KOPT-K1 (cell line): ENCODE data around the gene RASGRP1.

Experiments used
- H3K27ac ChIP-seq: fragments of 200-600 bp; sonication (generic); 2 replicates; pipeline ENCODE4 v1.5.1; 2016; ENCODE audit warnings: antibody characterized with exemption, mild to moderate bottlenecking, low read depth, low read length; ENCODE audit not compliant: poor library complexity, severe bottlenecking
- H3K36me3 ChIP-seq: fragments of 200-600 bp; sonication (generic); 2 replicates; pipeline ENCODE4 v1.5.1; 2017; ENCODE audit warnings: antibody characterized with exemption, mild to moderate bottlenecking, low read length, moderate library complexity; ENCODE audit not compliant: insufficient read depth
- H3K9me3 ChIP-seq: fragments of 200-600 bp; sonication (generic); 2 replicates; pipeline ENCODE4 v1.5.1; 2017; ENCODE audit warnings: antibody characterized with exemption, low read length, mild to moderate bottlenecking; ENCODE audit not compliant: insufficient read depth, poor library complexity, severe bottlenecking

Gene RASGRP1

GRCh38 chr15:38534691-38535090, 29.9 kb downstream of the RASGRP1 start:
- H3K27ac ChIP-seq, result peak overlapping the region; percentile 16
- no peaks in the 10 kb centered on the region for H3K9me3 ChIP-seq
- H3K36me3 ChIP-seq, result peaks cover 73% of the 10 kb centered on the region

- H3K27ac ChIP-seq, result no peak overlapping the region
Measured at GRCh38 chr15:38533926-38534325, 30.7 kb downstream of the RASGRP1 start.

GRCh38 chr15:38533416-38533915, 31.1 kb downstream of the RASGRP1 start:
- Histone ChIP-seq H3K27ac (no peak overlapping the region), H3K9me3 (no peaks in the 10 kb centered on the region), H3K36me3 (peaks cover 74% of the 10 kb centered on the region)

More at GRCh38 chr15:38533926-38534325, 30.7 kb downstream of the RASGRP1 start:
- peaks cover 74% of the 10 kb centered on the region for H3K36me3 ChIP-seq
- H3K9me3 ChIP-seq, result no peaks in the 10 kb centered on the region

GRCh38 chr15:38532728-38533127, 31.9 kb downstream of the RASGRP1 start:
- Histone ChIP-seq H3K36me3 (peaks cover 73% of the 10 kb centered on the region), H3K9me3 (no peaks in the 10 kb centered on the region), H3K27ac (no peak overlapping the region)

- Histone ChIP-seq H3K9me3 (no peaks in the 10 kb centered on the region), H3K27ac (no peak overlapping the region), H3K36me3 (peaks cover 75% of the 10 kb centered on the region)
Measured at GRCh38 chr15:38531509-38531908, 33.1 kb downstream of the RASGRP1 start.

GRCh38 chr15:38530113-38530512, 34.5 kb downstream of the RASGRP1 start:
- H3K27ac ChIP-seq, result no peak overlapping the region
- H3K36me3 ChIP-seq, result peaks cover 77% of the 10 kb centered on the region
- no peaks in the 10 kb centered on the region for H3K9me3 ChIP-seq

- Histone ChIP-seq H3K27ac (no peak overlapping the region), H3K9me3 (no peaks in the 10 kb centered on the region), H3K36me3 (peaks cover 78% of the 10 kb centered on the region)
Measured at GRCh38 chr15:38528294-38528693, 36.3 kb downstream of the RASGRP1 start.

- Histone ChIP-seq H3K36me3 (peaks cover 73% of the 10 kb centered on the region), H3K27ac (no peak overlapping the region), H3K9me3 (no peaks in the 10 kb centered on the region)
Measured at GRCh38 chr15:38526158-38526557, 38.5 kb downstream of the RASGRP1 start.

GRCh38 chr15:38525489-38525888, 39.1 kb downstream of the RASGRP1 start:
- no peak overlapping the region for H3K27ac ChIP-seq
- H3K9me3 ChIP-seq, result no peaks in the 10 kb centered on the region

GRCh38 chr15:38524156-38524555, 40.5 kb downstream of the RASGRP1 start:
- H3K27ac ChIP-seq, result no peak overlapping the region
- H3K9me3 ChIP-seq, result no peaks in the 10 kb centered on the region

More at GRCh38 chr15:38525489-38525888, 39.1 kb downstream of the RASGRP1 start:
- peaks cover 66% of the 10 kb centered on the region for H3K36me3 ChIP-seq

GRCh38 chr15:38522922-38523321, 41.7 kb downstream of the RASGRP1 start:
- Histone ChIP-seq H3K9me3 (no peaks in the 10 kb centered on the region), H3K27ac (no peak overlapping the region), H3K36me3 (peaks cover 79% of the 10 kb centered on the region)

More at GRCh38 chr15:38524156-38524555, 40.5 kb downstream of the RASGRP1 start:
- H3K36me3 ChIP-seq, result peaks cover 70% of the 10 kb centered on the region

- H3K27ac ChIP-seq, result no peak overlapping the region
- peaks cover 84% of the 10 kb centered on the region for H3K36me3 ChIP-seq
- H3K9me3 ChIP-seq, result no peaks in the 10 kb centered on the region
Measured at GRCh38 chr15:38521316-38521715, 43.3 kb downstream of the RASGRP1 start.

GRCh38 chr15:38520035-38520434, 44.6 kb downstream of the RASGRP1 start:
- Histone ChIP-seq H3K36me3 (peaks cover 84% of the 10 kb centered on the region), H3K27ac (no peak overlapping the region), H3K9me3 (no peaks in the 10 kb centered on the region)

- H3K27ac ChIP-seq, result no peak overlapping the region
- H3K9me3 ChIP-seq, result no peaks in the 10 kb centered on the region
- peaks cover 86% of the 10 kb centered on the region for H3K36me3 ChIP-seq
Measured at GRCh38 chr15:38518084-38518483, 46.5 kb downstream of the RASGRP1 start.

GRCh38 chr15:38517312-38517975, 47.2 kb downstream of the RASGRP1 start:
- H3K36me3 ChIP-seq, result peaks cover 86% of the 10 kb centered on the region

GRCh38 chr15:38516626-38517025, 48.0 kb downstream of the RASGRP1 start:
- Histone ChIP-seq H3K27ac (no peak overlapping the region), H3K36me3 (peaks cover 90% of the 10 kb centered on the region), H3K9me3 (no peaks in the 10 kb centered on the region)

More at GRCh38 chr15:38517312-38517975, 47.2 kb downstream of the RASGRP1 start:
- no peaks in the 10 kb centered on the region for H3K9me3 ChIP-seq
- H3K27ac ChIP-seq, result no peak overlapping the region
